ENCODE data around the gene TBC1D22B.

Gene TBC1D22B

DNA sequence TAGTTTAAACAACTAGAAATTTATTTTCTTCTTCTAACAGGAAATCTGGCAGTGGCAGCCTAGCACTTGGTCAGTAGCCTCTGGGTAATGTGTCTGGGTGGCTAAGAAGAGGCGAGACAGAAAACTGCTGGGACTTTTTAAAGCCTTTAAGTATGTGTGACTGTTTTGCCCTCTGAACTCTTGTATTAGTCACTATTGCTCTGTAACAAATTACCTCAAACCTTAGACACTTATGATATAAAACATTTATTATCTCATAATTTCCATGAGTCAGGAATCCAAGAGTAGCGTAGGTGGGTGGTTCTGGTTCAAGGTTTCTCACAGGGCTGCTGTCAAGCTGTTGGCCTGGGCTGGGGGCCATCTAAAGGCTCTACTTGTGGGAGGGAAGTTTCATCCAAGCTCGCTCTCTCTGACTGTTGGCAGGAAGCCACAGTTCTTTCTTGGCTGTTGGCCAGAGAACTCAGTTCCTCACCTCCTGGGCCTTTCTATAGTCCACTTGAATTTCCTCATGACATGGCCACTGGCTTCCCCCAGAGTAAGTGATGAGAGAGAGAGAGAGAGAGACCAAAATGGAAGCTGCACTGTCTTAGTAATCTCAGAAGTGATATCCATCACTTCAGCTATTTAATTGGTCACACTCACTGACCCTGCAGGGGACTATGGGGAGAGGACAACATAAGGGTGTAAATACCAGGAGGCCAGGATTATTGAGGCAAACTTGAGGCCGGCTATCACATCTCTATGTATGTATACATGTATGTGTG is 17.4 kb upstream of the TBC1D22B start:
- FAIRE-seq, result peak; percentile 86
- peak; percentile 27 for DNase-seq (ENCODE audit: insufficient read length)
- TF ChIP-seq TAF1 (IDR thresholded peaks at IDR 0.05; ENCODE audit: borderline replicate concordance, low read depth, low read length), result no peak

DNA sequence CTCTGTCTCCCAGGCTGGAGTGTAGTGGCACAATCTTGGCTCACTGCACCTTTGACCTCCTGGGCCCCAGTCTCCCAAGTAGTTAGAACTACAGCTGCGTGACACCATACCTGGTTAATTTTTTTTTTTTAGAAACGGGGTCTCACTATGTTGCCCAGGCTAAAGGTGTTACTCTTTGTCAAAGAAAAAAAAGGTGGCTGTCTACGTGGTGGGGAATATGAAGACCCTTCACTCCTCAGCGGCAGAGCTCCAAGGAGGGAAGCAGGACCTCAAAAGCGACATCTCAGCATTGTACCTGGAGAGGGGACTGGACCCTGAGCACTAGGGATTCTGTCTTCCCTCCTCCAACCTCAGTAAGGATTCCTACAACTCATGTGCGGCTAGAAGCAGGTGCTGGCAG is 16.4 kb upstream of the TBC1D22B start:
- no peak for DNase-seq (ENCODE audit: insufficient read length)
- no peak for FAIRE-seq
- TF ChIP-seq POLR2A (IDR thresholded peaks at IDR 0.05; ENCODE audit: low read depth, low read length) (no peak), POLR2AphosphoS5 (IDR thresholded peaks at IDR 0.05; ENCODE audit: low read depth, low read length) (no peak), TAF1 (IDR thresholded peaks at IDR 0.05; ENCODE audit: borderline replicate concordance, low read depth, low read length) (no peak)

- FAIRE-seq, result no peak
- TF ChIP-seq POLR2AphosphoS5 (IDR thresholded peaks at IDR 0.05; ENCODE audit: low read depth, low read length) (no peak), POLR2A (IDR thresholded peaks at IDR 0.05; ENCODE audit: low read depth, low read length) (no peak), TAF1 (IDR thresholded peaks at IDR 0.05; ENCODE audit: borderline replicate concordance, low read depth, low read length) (no peak)
- DNase-seq (ENCODE audit: insufficient read length), result no peak
Observed at GRCh38 chr6:37241775-37242428, 15.7 kb upstream of the TBC1D22B start.

- DNase-seq (ENCODE audit: insufficient read length), result no peak
- no peak for FAIRE-seq
- TF ChIP-seq POLR2A (IDR thresholded peaks at IDR 0.05; ENCODE audit: low read depth, low read length), result no peak
- no peak for TF ChIP-seq POLR2AphosphoS5 (IDR thresholded peaks at IDR 0.05; ENCODE audit: low read depth, low read length)
- no peak for TF ChIP-seq TAF1 (IDR thresholded peaks at IDR 0.05; ENCODE audit: borderline replicate concordance, low read depth, low read length)
Observed at GRCh38 chr6:37242429-37243052, 15.0 kb upstream of the TBC1D22B start.

GRCh38 chr6:37243131-37243815 is 14.3 kb upstream of the TBC1D22B start:
- TF ChIP-seq TAF1 (IDR thresholded peaks at IDR 0.05; ENCODE audit: borderline replicate concordance, low read depth, low read length) (no peak), POLR2AphosphoS5 (IDR thresholded peaks at IDR 0.05; ENCODE audit: low read depth, low read length) (no peak), POLR2A (IDR thresholded peaks at IDR 0.05; ENCODE audit: low read depth, low read length) (no peak)
- FAIRE-seq (no peak), DNase-seq (ENCODE audit: insufficient read length) (no peak)

- FAIRE-seq (no peak), DNase-seq (ENCODE audit: insufficient read length) (no peak)
- TF ChIP-seq TAF1 (IDR thresholded peaks at IDR 0.05; ENCODE audit: borderline replicate concordance, low read depth, low read length) (no peak), POLR2A (IDR thresholded peaks at IDR 0.05; ENCODE audit: low read depth, low read length) (no peak)
Observed at GRCh38 chr6:37243816-37244370, 13.7 kb upstream of the TBC1D22B start.

DNA sequence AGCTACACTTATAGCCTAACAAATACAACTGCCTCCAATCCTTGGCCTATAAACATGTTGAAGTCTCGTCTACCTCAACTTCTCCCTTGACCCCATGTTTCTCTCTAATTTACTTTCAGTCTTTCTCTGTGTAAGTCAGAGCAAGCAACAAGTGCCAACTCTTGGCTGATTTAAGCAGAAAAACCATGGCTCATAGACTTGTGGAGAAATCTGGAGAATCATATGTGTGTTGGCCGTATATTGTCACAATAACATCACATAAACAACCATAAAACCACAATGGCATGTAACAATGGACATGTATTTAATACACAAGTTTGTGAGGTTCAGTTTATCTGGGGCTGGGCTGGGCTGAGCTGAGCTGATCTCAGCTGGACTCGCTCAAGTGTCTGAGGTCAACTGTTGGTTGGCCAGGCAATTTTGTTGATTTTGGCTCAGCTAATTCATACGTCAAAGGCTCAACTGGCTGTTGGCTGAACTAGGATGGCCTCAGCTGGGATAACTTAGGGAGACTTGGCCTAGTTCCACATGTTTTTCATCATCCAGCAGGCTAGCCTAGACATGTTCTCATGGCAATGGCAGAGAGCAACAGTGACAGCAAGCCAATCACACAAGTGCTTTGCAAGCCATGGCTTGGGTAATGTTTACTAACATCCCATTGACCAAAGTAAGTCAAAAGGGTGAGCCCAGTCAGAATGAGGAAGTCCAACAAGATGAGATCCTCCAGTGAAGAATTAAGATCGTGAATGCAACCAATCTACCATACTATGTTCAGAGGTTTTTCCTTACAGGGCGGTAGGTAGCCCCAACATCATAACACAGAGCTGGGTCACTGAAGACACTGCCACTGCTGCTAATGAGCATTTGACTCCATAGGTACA is 12.9 kb upstream of the TBC1D22B start:
- FAIRE-seq (no peak), DNase-seq (ENCODE audit: insufficient read length) (no peak)

DNA sequence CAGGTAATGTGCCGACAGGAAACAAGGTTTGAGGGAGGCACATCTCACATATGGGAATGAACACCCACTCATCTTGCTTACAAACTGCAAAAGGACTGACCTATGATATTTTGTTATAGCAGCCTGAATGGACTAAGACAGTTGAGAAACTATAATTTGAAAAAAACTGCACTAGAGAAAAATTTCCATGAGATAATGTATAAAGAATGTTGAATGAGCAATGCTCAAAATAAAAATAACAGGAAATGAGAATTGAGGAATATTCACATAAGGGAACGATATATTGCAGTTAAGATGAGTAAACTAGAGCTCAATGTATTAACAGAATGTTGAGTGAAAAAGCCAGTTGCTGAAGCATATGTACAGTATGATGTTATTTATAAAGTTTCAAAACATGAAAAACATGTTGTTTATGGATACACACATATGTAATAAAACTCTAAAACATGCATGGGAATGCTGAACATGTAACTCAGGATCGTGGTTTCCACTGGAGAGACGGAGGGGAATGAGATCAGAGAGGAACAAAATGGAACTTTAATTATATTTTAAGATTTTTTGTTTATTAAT is 6.3 kb upstream of the TBC1D22B start:
- DNase-seq (ENCODE audit: insufficient read length) (no peak), FAIRE-seq (no peak)
- TF ChIP-seq POLR2A (IDR thresholded peaks at IDR 0.05; ENCODE audit: low read depth, low read length) (no peak), POLR2AphosphoS5 (IDR thresholded peaks at IDR 0.05; ENCODE audit: low read depth, low read length) (no peak), TAF1 (IDR thresholded peaks at IDR 0.05; ENCODE audit: borderline replicate concordance, low read depth, low read length) (no peak)

More for the DNA sequence above, 12.9 kb upstream of the TBC1D22B start:
- TF ChIP-seq TAF1 (IDR thresholded peaks at IDR 0.05; ENCODE audit: borderline replicate concordance, low read depth, low read length), result no peak
- TF ChIP-seq POLR2AphosphoS5 (IDR thresholded peaks at IDR 0.05; ENCODE audit: low read depth, low read length), result no peak
- no peak for TF ChIP-seq POLR2A (IDR thresholded peaks at IDR 0.05; ENCODE audit: low read depth, low read length)

DNA sequence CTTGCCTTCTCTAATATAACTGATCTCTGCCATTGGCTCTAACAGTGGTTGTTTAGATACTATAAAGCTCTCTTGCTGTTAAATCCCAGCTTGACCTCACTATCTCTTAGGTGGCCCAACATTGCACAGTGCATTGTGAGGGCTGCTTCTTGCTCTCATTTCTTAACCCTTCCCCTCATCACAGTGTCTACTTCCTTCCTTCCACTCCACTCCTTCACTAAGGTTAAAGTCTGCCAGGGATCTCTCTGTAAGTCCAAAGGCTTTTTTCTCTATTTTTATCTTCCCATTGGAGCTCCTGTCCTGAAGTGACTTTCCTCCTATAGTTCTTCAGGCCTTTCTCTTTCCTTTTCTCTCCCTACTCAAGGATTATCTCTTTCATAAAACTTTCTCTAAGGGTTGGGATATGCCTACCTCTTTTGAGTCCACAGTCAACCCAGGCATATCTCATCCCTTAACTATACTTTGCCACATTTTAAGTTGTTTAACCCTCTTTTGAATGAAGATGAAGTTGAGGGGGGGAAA is 4.0 kb upstream of the TBC1D22B start:
- DNase-seq (ENCODE audit: insufficient read length) (no peak), FAIRE-seq (no peak)
- TF ChIP-seq POLR2A (IDR thresholded peaks at IDR 0.05; ENCODE audit: low read depth, low read length) (no peak), TAF1 (IDR thresholded peaks at IDR 0.05; ENCODE audit: borderline replicate concordance, low read depth, low read length) (no peak), POLR2AphosphoS5 (IDR thresholded peaks at IDR 0.05; ENCODE audit: low read depth, low read length) (no peak)

DNA sequence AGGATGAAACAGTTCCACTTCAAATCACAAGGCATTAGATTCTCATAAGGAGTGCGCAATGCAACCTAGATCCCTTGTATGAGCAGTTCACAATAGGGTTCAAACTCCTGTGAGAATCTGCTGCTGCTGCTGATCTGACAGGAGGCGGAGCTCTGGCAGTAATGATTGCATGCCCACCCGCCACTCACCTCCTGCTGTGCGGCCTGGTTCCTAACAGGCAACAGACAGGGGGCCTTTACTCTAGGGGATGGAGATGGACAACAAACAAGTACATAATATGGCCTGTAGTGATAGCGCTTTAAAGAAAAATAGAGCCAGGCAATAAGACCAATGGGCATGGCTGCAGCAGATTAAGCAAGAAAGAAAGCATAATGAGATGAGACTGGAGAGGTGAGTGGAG is 2.7 kb upstream of the TBC1D22B start:
- DNase-seq (ENCODE audit: insufficient read length) (no peak), FAIRE-seq (no peak)
- TF ChIP-seq POLR2A (IDR thresholded peaks at IDR 0.05; ENCODE audit: low read depth, low read length) (no peak), POLR2AphosphoS5 (IDR thresholded peaks at IDR 0.05; ENCODE audit: low read depth, low read length) (no peak), TAF1 (IDR thresholded peaks at IDR 0.05; ENCODE audit: borderline replicate concordance, low read depth, low read length) (no peak)

Measured in GM12892 (cell line).